Measurements from ENCODE around the gene MSANTD1. TPM values are rescaled to one million over a fixed set of nuclear protein-coding genes. Genes with fewer than 3 reads are reported as not detected.

The MSANTD1 gene
- total and polyA plus RNA-seq, 2 of the 8 experiments (the other 6 are each of a cell fraction or from before 2014, with no cell fraction given), result 0.23 to 0.45 TPM

DNA sequence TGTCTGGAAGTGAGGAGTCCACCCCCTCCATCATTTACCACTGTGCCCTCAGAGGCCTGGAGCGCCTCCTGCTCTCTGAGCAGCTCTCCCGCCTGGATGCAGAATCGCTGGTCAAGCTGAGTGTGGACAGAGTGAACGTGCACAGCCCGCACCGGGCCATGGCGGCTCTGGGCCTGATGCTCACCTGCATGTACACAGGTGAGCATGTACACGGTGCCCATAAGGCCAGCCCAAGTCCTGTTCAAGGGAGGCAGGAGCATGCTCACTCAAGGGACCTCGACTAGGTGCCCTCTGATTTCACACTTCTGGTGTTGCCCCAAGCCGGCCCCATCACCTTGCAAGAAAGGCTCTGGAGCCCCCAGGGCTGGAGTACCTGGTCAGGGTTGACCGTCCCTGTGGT lies 13.4 kb upstream of the MSANTD1 start:
- no peak overlapping the region for H3K14ac ChIP-seq (ENCODE audit: insufficient read length)
- H3K4me2 ChIP-seq (ENCODE audit: insufficient read depth in 1 of 2, low read depth in 2 of 2, low read length in 2 of 2), result no peak overlapping the region
- H4K5ac ChIP-seq (ENCODE audit: insufficient read length, low read depth, low read length), result no peak overlapping the region
- H4K20me1 ChIP-seq (replicated peaks in 1 of 2; ENCODE audit: control insufficient read depth in 1 of 2, insufficient read depth in 2 of 2, low read length in 2 of 2), result peaks cover 38 to 51% of the 10 kb centered on the region in 2 experiments
- peaks cover 8 to 51% (median 31%) of the 10 kb centered on the region in 4 experiments for H3K27me3 ChIP-seq (replicated peaks in 1 of 4; ENCODE audit: control insufficient read depth in 3 of 4, extremely low read depth in 1 of 4, insufficient read depth in 3 of 4, low read length in 3 of 4)
- H3K4me3 ChIP-seq (ENCODE audit: extremely low read depth in 1 of 4, insufficient read depth in 2 of 4, low read depth in 3 of 4, low read length in 4 of 4), result no peak overlapping the region
- peaks cover 8 to 56% (median 35%) of the 10 kb centered on the region in 4 experiments; a peak in 7 of 8 replicates for H3K36me3 ChIP-seq (ENCODE audit: control insufficient read depth in 2 of 4, insufficient read depth in 4 of 4, low read length in 3 of 4)
- no peaks in the 10 kb centered on the region for H3K23me2 ChIP-seq (ENCODE audit: low read depth, low read length)
- H3K9ac ChIP-seq (replicated peaks in 1 of 4; ENCODE audit: extremely low read depth in 1 of 4, low read depth in 3 of 4, low read length in 3 of 4), result no peak overlapping the region
- H2AFZ ChIP-seq (ENCODE audit: low read length), result no peak overlapping the region
- no peak overlapping the region for H2AK5ac ChIP-seq (ENCODE audit: low read depth, low read length)
- H3K18ac ChIP-seq (ENCODE audit: extremely low read depth, low read length), result no peak overlapping the region
- H3K4me1 ChIP-seq (replicated peaks in 1 of 4; ENCODE audit: control insufficient read depth in 3 of 4, insufficient read depth in 4 of 4, low read length in 3 of 4), result peaks cover 0 to 15% (median 11%) of the 10 kb centered on the region in 4 experiments; a peak in 6 of 7 replicates
- no peak overlapping the region for H4K8ac ChIP-seq (ENCODE audit: extremely low read depth, insufficient read depth, low read length)
- no peak overlapping the region for H2BK12ac ChIP-seq (ENCODE audit: low read depth, low read length)
- H2BK120ac ChIP-seq (replicated peaks; ENCODE audit: low read depth, low read length), result no peak overlapping the region
- no peaks in the 10 kb centered on the region for H3K79me2 ChIP-seq (ENCODE audit: control insufficient read depth in 1 of 2, insufficient read depth in 2 of 2, low read length in 2 of 2)
- TF ChIP-seq EZH2 (IDR thresholded peaks at IDR 0.05; ENCODE audit: low read depth, low read length, severe bottlenecking) (no peak), RXRA (IDR thresholded peaks at IDR 0.05; ENCODE audit: insufficient read depth, low read depth, low read length) (no peak), RAD21 (IDR thresholded peaks at IDR 0.05 in 1 of 2, conservative IDR thresholded peaks at IDR 0.05 in 1 of 2; ENCODE audit: low read depth in 2 of 2, low read length in 2 of 2) (no peak), YY1 (IDR thresholded peaks at IDR 0.05; ENCODE audit: low read depth, low read length) (no peak), PHF8 (conservative IDR thresholded peaks at IDR 0.05; ENCODE audit: low read depth, low read length) (no peak), POU5F1 (IDR thresholded peaks at IDR 0.05; ENCODE audit: low read depth, low read length) (no peak), RFX5 (IDR thresholded peaks at IDR 0.05; ENCODE audit: borderline replicate concordance, low read depth, low read length) (no peak), SP4 (IDR thresholded peaks at IDR 0.05; ENCODE audit: low read length) (no peak), TCF12 (IDR thresholded peaks at IDR 0.05; ENCODE audit: low read depth, low read length) (no peak)
- 96% methylated on average over 11 of the region's 11 CpGs; no CpG with 5 or more reads in 1 of the 2 experiments for WGBS, 2 experiments (ENCODE audit: extremely low coverage in 1 of 2, insufficient coverage in 1 of 2, insufficient read length in 1 of 2, insufficient replicate concordance in 2 of 2, low coverage in 1 of 2, low lambda C conversion rate in 2 of 2, missing lambda C conversion rate in 1 of 2)
- H2BK15ac ChIP-seq (ENCODE audit: low read length), result no peak overlapping the region
- FAIRE-seq, result no peak
- H3K4ac ChIP-seq (replicated peaks; ENCODE audit: insufficient read length, low read depth, low read length), result no peak overlapping the region
- no peak overlapping the region for H2BK5ac ChIP-seq (ENCODE audit: low read depth, low read length)
- H3K56ac ChIP-seq (replicated peaks; ENCODE audit: insufficient read length, low read depth, low read length), result no peak overlapping the region
- H3K23ac ChIP-seq (ENCODE audit: insufficient read length), result no peak overlapping the region
- no peak for DNase-seq (ENCODE audit: low read depth in 1 of 2, low spot score in 2 of 2)
- POLR2A ChIA-PET (ENCODE audit: partially characterized antibody), result no interaction called here
- H3K9me3 ChIP-seq (ENCODE audit: insufficient read depth in 2 of 2, low read depth in 1 of 2, low read length in 1 of 2), result no peaks in the 10 kb centered on the region
- H4K91ac ChIP-seq (replicated peaks; ENCODE audit: insufficient read length, low read length), result no peak overlapping the region
- no peak overlapping the region for H3K27ac ChIP-seq (ENCODE audit: low read depth, low read length)
- no peaks in the 10 kb centered on the region; the same call in 1 of the 2 replicates for H3K79me1 ChIP-seq (ENCODE audit: low read depth, low read length)
- CTCF ChIA-PET (ENCODE audit: partially characterized antibody), result no interaction called here
- no peak overlapping the region for H2BK20ac ChIP-seq (ENCODE audit: low read length)

Data from H1 (cell line).